ENCODE measurements around the gene METTL16. TPM values are rescaled to one million over a fixed set of nuclear protein-coding genes. Genes with fewer than 3 reads are reported as not detected.

Gene METTL16
- total RNA-seq, 1 experiment from 2014 or later, result 28.6 TPM

- Mint-ChIP-seq H3K4me1 (ENCODE audit: low read depth, unreplicated experiment) (peaks cover 36% of the 10 kb centered on the region), H3K4me3 (ENCODE audit: low read depth, unreplicated experiment) (peak overlapping the region; percentile 94), H3K27ac (ENCODE audit: unreplicated experiment) (peak overlapping the region; percentile 57), H3K27me3 (ENCODE audit: unreplicated experiment) (no peaks in the 10 kb centered on the region), H3K36me3 (ENCODE audit: insufficient read depth, unreplicated experiment) (peaks cover 79% of the 10 kb centered on the region), H3K9me3 (ENCODE audit: low read depth, unreplicated experiment) (no peaks in the 10 kb centered on the region)
- CTCF ChIA-PET, result no interaction called here
- intact Hi-C loops (cut with micrococcal nuclease; ENCODE audit: unreplicated experiment), result no loop called here
- peak; percentile 45 for DNase-seq
- TF ChIP-seq CTCF (IDR thresholded peaks at IDR 0.05; ENCODE audit: unreplicated experiment), result no peak
- TSS peak; percentile 64 for BruUV-seq (replicated peaks)
Measured at GRCh38 chr17:2400474-2400866, 111.2 kb downstream of the METTL16 start.

DNA sequence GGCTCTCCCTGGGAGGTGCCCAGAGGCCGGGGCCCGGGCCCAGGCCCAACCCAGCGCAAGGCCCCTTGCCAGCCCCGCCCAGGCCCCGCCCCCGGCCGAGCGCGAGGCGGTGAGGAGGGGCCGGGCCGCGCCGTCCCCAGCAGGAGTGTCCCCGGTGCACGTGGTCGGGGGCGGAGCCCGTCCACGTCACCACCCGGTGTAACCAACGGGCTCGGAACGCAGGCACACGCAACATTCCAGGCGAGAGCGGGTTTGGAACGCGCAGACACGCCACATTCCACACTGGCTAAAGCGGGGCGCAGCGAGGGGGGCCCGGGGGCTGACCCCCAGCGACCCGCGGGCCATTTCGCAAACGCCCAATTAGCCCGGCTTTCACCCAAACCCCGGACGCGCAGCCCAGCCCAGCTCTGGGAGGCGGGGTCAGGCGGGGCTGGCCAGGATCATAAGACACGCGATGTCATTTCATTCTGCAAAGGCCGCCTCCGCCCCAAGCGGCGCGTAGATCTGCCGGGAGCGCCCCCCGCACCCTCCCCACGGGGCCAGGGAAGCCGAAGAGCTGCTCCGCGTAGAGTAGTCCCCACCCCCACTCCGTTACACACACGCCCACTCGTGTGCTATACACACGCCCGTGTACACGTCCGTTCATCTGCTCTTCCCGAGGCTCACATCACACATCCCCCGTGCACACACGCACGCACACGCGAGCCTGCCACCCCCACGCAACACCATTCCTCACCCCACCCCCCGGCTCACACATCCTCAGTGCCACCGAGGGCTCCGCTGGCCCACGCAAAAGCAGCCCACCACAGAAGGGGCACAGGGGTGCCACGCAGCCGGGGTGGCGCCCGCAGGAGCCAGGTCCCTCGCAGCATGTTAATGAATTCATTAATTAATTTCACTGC, 111.9 kb downstream of the METTL16 start:
- intact Hi-C loops (cut with micrococcal nuclease; ENCODE audit: unreplicated experiment), result no loop called here
- TSS peak; percentile 43 for BruUV-seq (replicated peaks)

GRCh38 chr17:2398655-2399571, 112.8 kb downstream of the METTL16 start:
- CTCF ChIA-PET, result interaction anchor here (0.7 to 1.7 kb wide), 5 partner anchors 16 to 40 kb away, joined by 3 to 6 read pairs (median 4); no protein-coding TSS in a partner anchor
- no peaks in the 10 kb centered on the region for H3K27me3 Mint-ChIP-seq (ENCODE audit: unreplicated experiment)
- BruUV-seq (replicated peaks), result no TSS peak

More for the DNA sequence above, 111.9 kb downstream of the METTL16 start:
- peak overlapping the region; percentile 94 for H3K4me3 Mint-ChIP-seq (ENCODE audit: low read depth, unreplicated experiment)
- peaks cover 79% of the 10 kb centered on the region for H3K36me3 Mint-ChIP-seq (ENCODE audit: insufficient read depth, unreplicated experiment)
- peak; percentile 95 for DNase-seq
- H3K4me1 Mint-ChIP-seq (ENCODE audit: low read depth, unreplicated experiment), result peaks cover 30% of the 10 kb centered on the region
- H3K27ac Mint-ChIP-seq (ENCODE audit: unreplicated experiment), result peak overlapping the region; percentile 57
- no peaks in the 10 kb centered on the region for H3K9me3 Mint-ChIP-seq (ENCODE audit: low read depth, unreplicated experiment)
- CTCF ChIA-PET, result interaction anchor here (0.7 to 1.1 kb wide), 3 partner anchors 16 to 41 kb away, joined by 3 to 6 read pairs (median 4); no protein-coding TSS in a partner anchor
- no peaks in the 10 kb centered on the region for H3K27me3 Mint-ChIP-seq (ENCODE audit: unreplicated experiment)
- TF ChIP-seq CTCF (IDR thresholded peaks at IDR 0.05; ENCODE audit: unreplicated experiment), result no peak

More at GRCh38 chr17:2398655-2399571, 112.8 kb downstream of the METTL16 start:
- H3K27ac Mint-ChIP-seq (ENCODE audit: unreplicated experiment), result peak overlapping the region; percentile 57
- H3K4me1 Mint-ChIP-seq (ENCODE audit: low read depth, unreplicated experiment), result peaks cover 21% of the 10 kb centered on the region
- peaks cover 86% of the 10 kb centered on the region for H3K36me3 Mint-ChIP-seq (ENCODE audit: insufficient read depth, unreplicated experiment)
- peak overlapping the region; percentile 94 for H3K4me3 Mint-ChIP-seq (ENCODE audit: low read depth, unreplicated experiment)
- DNase-seq, result peak; percentile 49
- intact Hi-C loops (cut with micrococcal nuclease; ENCODE audit: unreplicated experiment), result no loop called here
- no peak for TF ChIP-seq CTCF (IDR thresholded peaks at IDR 0.05; ENCODE audit: unreplicated experiment)
- no peaks in the 10 kb centered on the region for H3K9me3 Mint-ChIP-seq (ENCODE audit: low read depth, unreplicated experiment)
